DND-41 (cell line): Measurements from ENCODE around the gene OR13C3.

Experiments
- ATAC-seq: fragments of 200-7000 bp; cut with Tn5 transposase; 3 replicates; pipeline ENCODE4 v1.9.1; 2021; ENCODE audit warnings: low read depth; ENCODE audit not compliant: insufficient read depth
- DNase-seq: peaks from one replicate; pipeline ENCODE4 v3.0.0-alpha.2; 2020
- H2AFZ ChIP-seq: 2 replicates; pipeline ENCODE4 v1.6.0; 2012; ENCODE audit warnings: low read depth, low read length
- H3K27ac ChIP-seq: 2 replicates; pipeline ENCODE4 v1.5.1; 2012; ENCODE audit warnings: low read length, inconsistent platforms
- H3K27me3 ChIP-seq: fragments of 200-600 bp; sonication (generic); 2 replicates; pipeline ENCODE4 v1.6.0; 2012; ENCODE audit warnings: low read length, mild to moderate bottlenecking, inconsistent platforms; ENCODE audit not compliant: insufficient read depth, poor library complexity
- H3K36me3 ChIP-seq: 2 replicates; pipeline ENCODE4 v1.5.1; 2012; ENCODE audit warnings: low read length, inconsistent platforms; ENCODE audit not compliant: insufficient read depth
- H3K4me1 ChIP-seq: 2 replicates; pipeline ENCODE4 v1.5.1; 2012; ENCODE audit warnings: mild to moderate bottlenecking, low read length; ENCODE audit not compliant: insufficient read depth
- H3K4me2 ChIP-seq: 2 replicates; pipeline ENCODE4 v1.6.0; 2012; ENCODE audit warnings: mild to moderate bottlenecking, moderate library complexity, low read length, inconsistent platforms; ENCODE audit not compliant: insufficient read depth
- H3K4me3 ChIP-seq, 2 experiments: fragments of 200-600 bp in 1 of 2; shearing (Covaris generic) in 1 of 2; 2 replicates each; pipeline ENCODE4 v1.5.1; 2012 to 2016; ENCODE audit warnings: inconsistent platforms in 2 of 2, low read length in 2 of 2, mild to moderate bottlenecking in 2 of 2, low read depth in 1 of 2, moderate library complexity in 1 of 2
- H3K79me2 ChIP-seq: 2 replicates; pipeline ENCODE4 v1.6.0; 2012; ENCODE audit warnings: low read length, inconsistent platforms; ENCODE audit not compliant: insufficient read depth
- H3K9ac ChIP-seq: 2 replicates; pipeline ENCODE4 v1.6.0; 2012; ENCODE audit warnings: low read depth, mild to moderate bottlenecking, inconsistent platforms, low read length, moderate library complexity
- H3K9me3 ChIP-seq: 2 replicates; pipeline ENCODE4 v1.5.1; 2012; ENCODE audit warnings: low read length, moderate library complexity, mild to moderate bottlenecking, inconsistent platforms; ENCODE audit not compliant: insufficient read depth, severe bottlenecking
- H4K20me1 ChIP-seq: 2 replicates; pipeline ENCODE4 v1.6.0; 2012; ENCODE audit warnings: low read length; ENCODE audit not compliant: insufficient read depth
- CTCF ChIP-seq: IDR thresholded peaks from 2 replicates; pipeline ENCODE4 v1.5.1; 2012; ENCODE audit warnings: borderline replicate concordance, low read length, moderate library complexity, mild to moderate bottlenecking; ENCODE audit not compliant: poor library complexity, severe bottlenecking; ENCODE audit errors: extremely low read depth
- EZH2 ChIP-seq: IDR thresholded peaks from 3 replicates; pipeline ENCODE4 v1.6.1; 2012; ENCODE audit warnings: borderline replicate concordance, low read depth, mild to moderate bottlenecking, moderate library complexity, low read length, inconsistent platforms; ENCODE audit not compliant: severe bottlenecking

The OR13C3 gene

GRCh38 chr9:104536756-104537155 lies at the start of gene OR13C3:
Gene OR13C3, minus strand, starts transcription at chr9:104536856. Its CDS starts 133 bp downstream, at chr9:104536723.
- H3K79me2 ChIP-seq: no peaks in the 10 kb centered on the region
- no peak for TF ChIP-seq EZH2
- TF ChIP-seq CTCF: no peak
- no peak within 1 kb of the TSS for H3K4me3 ChIP-seq
- no peaks in the 10 kb centered on the region for H3K9me3 ChIP-seq
- H3K4me2 ChIP-seq: no peak within 1 kb of the TSS
- DNase-seq (no peak), ATAC-seq (no peak)
- H3K27me3 ChIP-seq: no peaks in the 10 kb centered on the region
- no peak within 1 kb of the TSS for H3K9ac ChIP-seq
- H3K4me1 ChIP-seq: no peaks in the 10 kb centered on the region
- no peak within 1 kb of the TSS for H3K27ac ChIP-seq
- no peaks in the 10 kb centered on the region for H4K20me1 ChIP-seq
- H2AFZ ChIP-seq: no peak within 1 kb of the TSS
- no peaks in the 10 kb centered on the region for H3K36me3 ChIP-seq

GRCh38 chr9:104580562-104580961 lies 43.9 kb upstream of the OR13C3 start:
- Histone ChIP-seq H3K9ac (no peak overlapping the region), H3K79me2 (no peaks in the 10 kb centered on the region), H3K4me3 (no peak overlapping the region), H3K36me3 (no peaks in the 10 kb centered on the region), H3K4me2 (no peak overlapping the region), H3K4me1 (no peaks in the 10 kb centered on the region), H3K27ac (no peak overlapping the region), H4K20me1 (no peaks in the 10 kb centered on the region), H3K9me3 (no peaks in the 10 kb centered on the region), H3K27me3 (no peaks in the 10 kb centered on the region), H2AFZ (no peak overlapping the region)
- no peak for ATAC-seq
- DNase-seq: no peak
- TF ChIP-seq EZH2: no peak
- TF ChIP-seq CTCF: no peak

- no peak overlapping the region for H3K4me2 ChIP-seq
- no peaks in the 10 kb centered on the region for H3K36me3 ChIP-seq
- H3K9me3 ChIP-seq: no peaks in the 10 kb centered on the region
- DNase-seq (no peak), ATAC-seq (no peak)
- H3K4me3 ChIP-seq: no peak overlapping the region
- H2AFZ ChIP-seq: no peak overlapping the region
- H3K9ac ChIP-seq: no peak overlapping the region
- no peak overlapping the region for H3K27ac ChIP-seq
- H3K27me3 ChIP-seq: no peaks in the 10 kb centered on the region
- no peaks in the 10 kb centered on the region for H3K4me1 ChIP-seq
- no peak for TF ChIP-seq EZH2
- TF ChIP-seq CTCF: no peak
- H4K20me1 ChIP-seq: no peaks in the 10 kb centered on the region
- no peaks in the 10 kb centered on the region for H3K79me2 ChIP-seq
Observed at GRCh38 chr9:104577263-104577662, 40.6 kb upstream of the OR13C3 start.

GRCh38 chr9:104575456-104575855 lies 38.8 kb upstream of the OR13C3 start:
- Histone ChIP-seq H3K79me2 (no peaks in the 10 kb centered on the region), H3K9ac (no peak overlapping the region), H3K4me1 (no peaks in the 10 kb centered on the region), H3K27me3 (no peaks in the 10 kb centered on the region), H3K27ac (no peak overlapping the region), H4K20me1 (no peaks in the 10 kb centered on the region), H3K4me3 (no peak overlapping the region), H3K36me3 (no peaks in the 10 kb centered on the region), H3K9me3 (no peaks in the 10 kb centered on the region), H3K4me2 (no peak overlapping the region), H2AFZ (no peak overlapping the region)
- ATAC-seq: no peak
- TF ChIP-seq CTCF: no peak
- TF ChIP-seq EZH2: no peak
- DNase-seq: no peak
